ENCODE data around the gene HADHB.
"Not testable (repeated sequence)": the region's sequence is repeated elsewhere in the genome, so short reads cannot be mapped to it uniquely, and the experiment has no call there.

HADHB gene

GRCh38 chr2:26298638-26299393, 54.1 kb downstream of the HADHB start:
- no peak for DNase-seq

GRCh38 chr2:26299471-26300101, 54.8 kb downstream of the HADHB start:
- no peak for DNase-seq

DNA sequence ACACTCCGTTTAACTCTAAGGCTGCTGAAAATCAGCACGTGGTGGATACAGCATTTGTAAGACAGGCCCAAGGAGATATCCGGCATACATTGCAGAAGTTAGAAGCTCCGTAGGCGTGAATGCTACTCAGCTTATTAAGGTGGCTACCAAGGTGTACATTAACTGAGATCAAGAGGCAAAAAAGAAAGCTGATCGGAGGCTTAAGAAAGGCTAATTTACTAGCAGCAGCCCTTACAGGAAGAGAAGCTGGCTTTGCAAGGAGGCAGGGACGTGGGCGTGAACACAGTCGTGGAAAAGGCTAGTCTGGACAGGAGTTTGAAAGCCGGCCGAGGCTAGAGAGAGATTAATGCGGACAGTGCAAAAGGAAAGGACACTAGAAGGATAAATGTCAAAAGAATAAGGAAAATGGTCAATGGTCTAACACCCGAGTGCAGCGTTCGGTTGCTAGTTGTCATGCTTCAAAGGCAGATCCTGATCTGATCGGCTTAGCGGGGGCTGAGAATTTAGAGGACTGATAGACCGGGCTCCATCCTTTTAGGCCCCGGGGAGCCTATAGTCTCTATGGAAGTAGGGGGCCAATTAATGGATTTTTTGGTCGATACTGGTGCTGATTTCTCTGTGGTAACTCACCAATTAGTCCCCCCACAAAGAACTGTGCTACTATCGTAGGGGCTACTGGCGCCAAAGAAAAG, 55.6 kb downstream of the HADHB start:
- DNase-seq, result no peak

- DNase-seq, result no peak
Measured at GRCh38 chr2:26302846-26303245, 58.1 kb downstream of the HADHB start.

- not testable (repeated sequence) for DNase-seq
Measured at GRCh38 chr2:26305094-26305493, 60.4 kb downstream of the HADHB start.

- DNase-seq, result peak; percentile 19
Measured at GRCh38 chr2:26305540-26305939, 60.8 kb downstream of the HADHB start.

- no peak for DNase-seq
Measured at GRCh38 chr2:26309921-26310320, 65.2 kb downstream of the HADHB start.

- DNase-seq, result no peak
Measured at GRCh38 chr2:26312471-26312870, 67.7 kb downstream of the HADHB start.

DNA sequence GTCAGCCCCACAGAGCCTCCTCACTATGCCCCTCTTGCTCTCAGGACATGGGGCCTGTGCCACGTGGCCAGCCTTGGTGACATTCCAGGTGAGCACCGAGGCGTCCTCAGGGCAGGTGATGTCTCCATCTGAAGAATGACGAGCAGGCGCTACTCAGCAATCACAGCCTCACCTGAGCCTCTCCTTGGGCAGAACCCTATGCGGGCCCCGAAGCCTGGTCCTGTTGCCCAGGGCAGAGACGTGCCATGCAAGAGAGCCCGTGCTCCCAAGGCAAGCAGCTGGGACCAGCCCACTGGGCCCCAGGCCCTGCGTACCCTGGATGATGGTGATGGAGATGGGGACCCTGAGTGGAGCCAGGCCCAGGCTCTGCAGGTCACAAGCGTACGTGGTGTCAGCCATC, 68.7 kb downstream of the HADHB start:
- DNase-seq, result no peak

DNA sequence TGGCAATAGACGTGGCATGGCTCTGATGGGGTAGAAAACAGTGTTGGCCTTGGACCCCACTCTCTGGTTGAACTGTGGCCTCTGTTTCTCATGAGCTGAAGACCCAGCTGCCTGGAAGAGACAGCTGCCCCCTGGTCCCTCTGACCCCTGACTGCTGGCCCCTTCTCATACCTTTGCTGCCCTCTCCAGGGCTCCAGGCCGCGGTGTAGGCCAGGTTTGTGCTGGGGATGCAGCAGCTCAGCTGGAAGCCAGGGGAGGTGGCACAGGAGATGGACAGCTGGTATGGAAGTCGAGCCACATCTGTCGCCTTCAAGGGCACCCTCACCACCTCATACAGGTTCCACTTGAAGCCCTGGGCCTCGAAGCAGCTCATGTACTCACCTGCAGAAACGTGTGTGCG, 69.5 kb downstream of the HADHB start:
- DNase-seq, result peak; percentile 13

DNA sequence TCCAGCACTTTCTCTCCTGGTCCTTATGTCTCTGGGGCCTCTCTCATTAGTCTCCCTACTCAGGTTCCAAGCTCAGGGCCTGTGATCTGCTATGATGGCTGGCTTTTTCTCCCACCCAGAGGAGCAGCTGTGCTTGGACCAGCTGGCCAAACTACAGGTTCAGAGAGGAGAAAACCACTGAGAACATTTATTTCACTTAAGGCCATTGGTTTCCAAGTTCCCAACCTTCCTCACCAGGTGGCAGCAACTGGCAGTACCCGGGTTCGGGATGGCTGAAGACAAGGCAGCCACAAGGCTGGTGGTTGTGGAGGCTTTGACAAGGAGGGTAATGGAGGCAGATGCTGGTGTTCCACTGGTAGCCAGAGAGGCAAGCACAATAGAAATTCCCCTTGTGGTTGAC, 71.3 kb downstream of the HADHB start:
- DNase-seq, result peak; percentile 54

GRCh38 chr2:26316845-26317244, 72.1 kb downstream of the HADHB start:
- DNase-seq, result no peak

- no peak for DNase-seq
Measured at GRCh38 chr2:26317377-26318105, 72.8 kb downstream of the HADHB start.

DNA sequence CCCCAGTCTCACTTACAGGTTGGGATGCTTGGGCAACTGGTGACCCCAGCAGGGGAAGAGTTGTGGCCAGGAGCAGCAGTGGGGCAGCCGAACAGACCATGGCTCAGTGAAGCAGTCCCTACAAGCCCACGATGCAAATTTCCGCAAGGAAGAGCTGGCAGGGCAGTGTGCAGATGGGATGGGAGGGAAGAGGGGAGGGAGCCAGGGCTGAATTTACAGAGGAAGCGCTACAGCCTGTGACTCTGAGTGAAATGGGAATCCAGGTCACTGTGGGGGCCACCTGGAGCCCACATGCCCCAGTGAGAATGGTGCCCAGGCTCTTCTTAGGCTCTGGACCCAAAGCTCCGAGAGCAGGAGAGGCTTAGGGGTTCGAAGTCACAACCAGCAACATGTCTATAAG, 74.2 kb downstream of the HADHB start:
- peak; percentile 51 for DNase-seq

GRCh38 chr2:26324479-26324878, 79.7 kb downstream of the HADHB start:
- not testable (repeated sequence) for DNase-seq

GRCh38 chr2:26324903-26325302, 80.2 kb downstream of the HADHB start:
- DNase-seq, result no peak

DNA sequence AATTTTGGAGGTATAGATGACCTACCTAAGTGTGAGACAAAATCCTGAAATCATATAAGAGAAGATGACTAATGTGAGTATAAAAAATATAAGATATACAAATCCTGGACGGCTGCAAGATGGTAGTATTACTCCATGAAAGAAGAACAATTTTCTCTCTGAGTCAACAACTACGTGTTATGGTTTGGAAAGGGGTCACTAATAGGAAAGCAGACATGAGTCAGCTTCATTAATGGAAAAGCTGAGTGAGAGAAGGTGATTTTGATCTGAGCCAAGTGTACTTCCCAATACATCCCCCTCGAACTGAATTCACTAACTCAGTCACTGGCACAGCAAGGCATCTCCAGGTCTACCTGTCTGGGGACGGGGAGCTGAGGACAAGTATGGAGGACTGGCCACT, 81.1 kb downstream of the HADHB start:
- DNase-seq, result no peak

- no peak for DNase-seq
Measured at GRCh38 chr2:26326514-26326913, 81.8 kb downstream of the HADHB start.

DNA sequence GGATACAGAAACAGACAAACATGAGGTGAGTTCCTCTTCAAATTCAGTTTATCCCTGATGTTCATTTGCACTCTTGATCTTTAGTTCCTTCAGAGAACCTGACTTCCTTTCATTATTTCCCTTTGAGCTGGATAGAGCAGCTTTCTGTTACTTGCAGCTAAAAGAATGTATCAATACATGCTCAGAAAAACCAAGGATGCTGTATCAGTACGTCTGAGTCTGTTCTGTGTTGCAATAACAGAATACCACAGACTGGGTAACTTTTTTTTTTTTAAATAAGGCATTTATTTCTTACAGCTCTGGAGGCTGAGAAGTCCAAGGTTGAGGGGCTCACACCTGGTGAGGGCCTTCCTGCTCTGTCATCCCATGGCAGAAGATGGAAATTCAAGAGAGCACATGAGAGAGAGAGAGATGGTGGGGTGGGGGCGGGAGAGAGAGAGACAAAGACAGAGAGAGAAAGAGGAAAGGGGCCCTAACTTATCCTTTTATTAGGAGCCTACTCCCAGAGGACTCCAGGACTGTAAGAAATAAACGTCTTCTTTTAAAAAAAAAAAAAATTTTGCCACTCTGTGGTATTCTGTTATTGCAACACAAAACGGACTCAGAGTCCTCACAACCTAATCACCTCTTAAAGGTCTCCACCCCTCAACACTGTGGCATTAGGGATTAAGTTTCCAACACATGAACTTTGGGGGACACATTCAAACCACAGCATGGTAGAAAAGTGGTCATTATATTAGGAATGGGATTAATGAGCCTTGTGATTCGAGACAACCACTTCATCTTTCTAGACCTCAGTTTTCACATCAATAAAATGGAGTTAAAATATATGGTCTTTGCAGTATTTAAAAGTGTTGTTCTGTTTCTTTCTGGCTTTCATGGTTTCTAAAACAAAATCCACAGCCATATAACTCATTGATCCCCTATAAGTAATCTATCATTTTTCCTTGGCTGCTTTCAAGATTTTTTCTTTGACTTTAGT, 82.8 kb downstream of the HADHB start:
- DNase-seq, result no peak

DNA sequence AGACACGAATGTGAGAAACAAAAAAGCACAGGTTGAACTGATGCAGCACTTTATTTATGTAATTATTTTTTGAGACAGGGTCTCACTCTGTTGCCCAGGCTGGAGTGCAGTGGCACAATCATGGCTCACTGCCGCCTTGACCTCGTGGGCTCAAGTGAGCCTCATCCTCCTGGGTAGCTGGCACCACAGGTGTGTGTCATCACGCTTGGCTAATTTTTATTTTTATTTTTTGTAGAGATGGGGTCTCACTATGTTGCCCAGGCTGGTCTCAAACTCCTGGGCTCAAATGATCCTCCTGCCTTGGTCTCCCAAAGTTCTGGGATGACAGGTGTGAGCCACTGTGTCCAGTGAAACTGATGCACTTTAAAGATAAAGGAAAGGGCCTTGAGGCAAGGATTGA, 84.3 kb downstream of the HADHB start:
- DNase-seq, result not testable (repeated sequence)

DNA sequence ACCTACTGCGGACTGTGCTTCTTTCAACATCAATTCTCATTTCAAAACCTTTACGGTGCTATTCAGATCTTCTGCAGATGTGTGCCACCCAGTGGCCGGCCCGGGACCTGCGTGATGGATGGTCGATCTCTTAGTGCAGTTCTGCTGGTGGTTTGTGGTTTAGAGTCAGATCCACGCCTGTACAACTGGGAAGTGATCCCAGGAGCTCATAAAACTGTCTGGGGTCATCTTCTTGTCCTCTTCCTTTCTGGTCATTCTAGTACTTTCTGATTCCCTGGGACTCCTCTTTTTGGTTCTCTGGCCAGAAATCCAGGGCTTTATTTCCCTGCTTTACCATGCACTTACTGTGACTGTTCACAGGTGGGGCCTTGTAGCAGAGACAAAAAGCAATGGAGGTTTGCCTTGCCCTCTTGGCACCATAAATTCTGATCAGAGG, 85.4 kb downstream of the HADHB start:
- DNase-seq, result peak; percentile 82

DNA sequence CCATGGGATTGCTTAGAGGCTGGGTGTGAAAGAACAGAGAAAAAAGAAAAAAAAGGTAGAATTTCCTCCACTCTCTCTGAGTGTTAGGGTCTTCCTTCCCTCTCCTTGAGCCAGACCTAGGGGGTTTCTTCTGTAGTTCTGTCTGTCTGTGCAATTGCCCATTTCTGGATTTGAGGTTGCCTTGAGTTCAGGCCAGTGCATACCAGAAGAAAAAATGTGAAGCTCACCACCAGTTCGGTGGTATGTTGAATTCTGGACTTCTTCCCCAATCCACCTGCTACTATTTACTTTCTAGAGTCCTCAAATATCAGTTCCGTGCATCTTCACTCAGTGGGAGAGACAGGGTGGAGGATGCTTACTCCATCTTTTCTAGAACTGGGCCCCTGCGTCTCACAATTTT, 85.9 kb downstream of the HADHB start:
- DNase-seq, result no peak

Measured in NCI-H2171 treated with DMSO at 0.1 percent for 48 hours (cell line).